CD4-positive, alpha-beta memory T cell (primary cell): ENCODE measurements around the gene EPHB1. TPM values are rescaled to one million over a fixed set of nuclear protein-coding genes. Genes with fewer than 3 reads are reported as not detected.
"Not testable (repeated sequence)": the region's sequence is repeated elsewhere in the genome, so short reads cannot be mapped to it uniquely, and the experiment has no call there.

ENCODE experiments used
- CTCF ChIA-PET: fragments of 350-600 bp; sonication (Branson Sonifier 250); formaldehyde crosslinking; loops from one replicate; lab custom pipeline; 2021; ENCODE audit warnings: inconsistent platforms; ENCODE audit not compliant: partially characterized antibody; lab: Charles Lee
- POLR2A ChIA-PET: fragments of 350-600 bp; sonication (Branson Sonifier 250); formaldehyde crosslinking; loops from one replicate; lab custom pipeline; 2021; ENCODE audit not compliant: partially characterized antibody; lab: Charles Lee
- DNase-seq, 5 donors: peaks; one replicate each; pipeline versions ENCODE4 v3.0.0 to v3.0.0-alpha.2; 2020 to 2022; ENCODE audit warnings: mixed read lengths in 1 of 5
- H3K27ac ChIP-seq: one replicate; pipeline ENCODE4 v1.7.0; 2013; ENCODE audit warnings: low read depth, low read length
- H3K27me3 ChIP-seq: 2 replicates; pipeline ENCODE4 v1.7.0; 2013; ENCODE audit warnings: mild to moderate bottlenecking, low read length, moderate library complexity; ENCODE audit not compliant: insufficient read depth
- H3K36me3 ChIP-seq: 2 replicates; pipeline ENCODE4 v1.7.0; 2013; ENCODE audit warnings: mild to moderate bottlenecking, low read length, moderate library complexity; ENCODE audit not compliant: insufficient read depth
- H3K4me1 ChIP-seq: 2 replicates; pipeline ENCODE4 v1.7.0; 2013; ENCODE audit warnings: mild to moderate bottlenecking, low read length, moderate library complexity; ENCODE audit not compliant: insufficient read depth
- H3K4me3 ChIP-seq, 2 donors: one replicate each; pipeline ENCODE4 v1.7.0; 2013; ENCODE audit warnings: low read length in 2 of 2, mild to moderate bottlenecking in 1 of 2
- H3K9me3 ChIP-seq, 2 donors: one replicate each; pipeline ENCODE4 v1.7.0; 2013; ENCODE audit warnings: low read length in 2 of 2, control low read depth in 1 of 2; ENCODE audit not compliant: control insufficient read depth in 1 of 2
- H3K27ac Mint-ChIP-seq, 7 donors: one replicate each; pipeline ENCODE4 v1.8.0; 2020 to 2021; ENCODE audit warnings: mixed read lengths in 7 of 7, mild to moderate bottlenecking in 6 of 7, inconsistent platforms in 3 of 7, moderate library complexity in 3 of 7
- H3K27me3 Mint-ChIP-seq, 2 donors: one replicate each; pipeline ENCODE4 v1.8.0; 2020 to 2021; ENCODE audit warnings: mixed read lengths in 2 of 2
- H3K36me3 Mint-ChIP-seq, 2 donors: one replicate each; pipeline ENCODE4 v1.8.0; 2020 to 2021; ENCODE audit warnings: mixed read lengths in 2 of 2, inconsistent platforms in 1 of 2, mild to moderate bottlenecking in 1 of 2
- H3K4me1 Mint-ChIP-seq, 4 donors: one replicate each; pipeline ENCODE4 v1.8.0; 2020 to 2021; ENCODE audit warnings: mixed read lengths in 4 of 4, mild to moderate bottlenecking in 1 of 4
- H3K4me3 Mint-ChIP-seq, 8 donors: one replicate each; pipeline ENCODE4 v1.8.0; 2020 to 2021; ENCODE audit warnings: mixed read lengths in 8 of 8, mild to moderate bottlenecking in 7 of 8, moderate library complexity in 6 of 8, inconsistent platforms in 3 of 8
- H3K9me3 Mint-ChIP-seq, 8 donors: one replicate each; pipeline ENCODE4 v1.8.0; 2020 to 2021; ENCODE audit warnings: mixed read lengths in 8 of 8, mild to moderate bottlenecking in 5 of 8, inconsistent platforms in 3 of 8, moderate library complexity in 1 of 8
- intact Hi-C: fragments of 100-400 bp; cut with micrococcal nuclease; formaldehyde crosslinking; loops from one replicate; pipeline ENCODE4 v1.15.1; 2023
- polyA plus RNA-seq, 2 donors: library from polyadenylated mRNA; unstranded; fragments of 300-500 nt; fragmentation: Illumina TruSeq; gene quantifications; one replicate each; pipeline ENCODE4 v1.2.3, GENCODE V29; 2021
- total RNA-seq, 2 experiments: library from RNA; stranded (reverse); gene quantifications; one replicate each; pipeline ENCODE4 v1.2.3, GENCODE V29; 2021

Gene EPHB1
- total and polyA plus RNA-seq, 4 experiments from 2014 or later: 0.30 to 0.69 (median 0.43) TPM; not detected in 1

DNA sequence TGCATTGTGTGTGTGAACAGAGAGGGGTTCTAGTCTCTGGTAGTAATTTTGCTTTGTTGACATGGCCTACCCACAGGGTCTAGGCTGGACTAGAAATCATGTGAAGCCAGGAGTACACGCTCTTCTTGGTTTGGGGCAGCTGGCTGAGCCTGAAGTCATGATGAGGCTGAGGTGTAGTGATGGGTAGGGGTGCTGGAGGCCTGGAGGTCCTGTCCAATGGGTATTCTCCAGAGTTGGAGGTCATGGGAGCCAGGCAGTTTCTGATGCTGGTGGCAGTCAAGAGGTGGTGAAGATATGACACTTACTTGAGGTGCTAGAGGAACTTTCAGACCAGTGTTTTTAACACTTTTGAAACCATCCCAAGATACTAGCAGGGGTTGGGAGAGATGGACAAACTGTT, 18.5 kb upstream of the EPHB1 start:
- Mint-ChIP-seq H3K27me3 (no peaks in the 10 kb centered on the region), H3K36me3 (no peaks in the 10 kb centered on the region), H3K4me1 (peaks cover 0 to 4% (median 3%) of the 10 kb centered on the region in 4 donors), H3K9me3 (no peaks in the 10 kb centered on the region), H3K27ac (no peak overlapping the region), H3K4me3 (no peak overlapping the region)
- H3K4me1 ChIP-seq: peaks cover 3% of the 10 kb centered on the region
- no peaks in the 10 kb centered on the region for H3K9me3 ChIP-seq
- no peak overlapping the region for H3K4me3 ChIP-seq
- no peak overlapping the region for H3K27ac ChIP-seq
- no peak for DNase-seq
- POLR2A ChIA-PET: no interaction called here
- intact Hi-C loops: no loop called here
- H3K27me3 ChIP-seq: no peaks in the 10 kb centered on the region
- CTCF ChIA-PET: no interaction called here
- no peaks in the 10 kb centered on the region for H3K36me3 ChIP-seq

DNA sequence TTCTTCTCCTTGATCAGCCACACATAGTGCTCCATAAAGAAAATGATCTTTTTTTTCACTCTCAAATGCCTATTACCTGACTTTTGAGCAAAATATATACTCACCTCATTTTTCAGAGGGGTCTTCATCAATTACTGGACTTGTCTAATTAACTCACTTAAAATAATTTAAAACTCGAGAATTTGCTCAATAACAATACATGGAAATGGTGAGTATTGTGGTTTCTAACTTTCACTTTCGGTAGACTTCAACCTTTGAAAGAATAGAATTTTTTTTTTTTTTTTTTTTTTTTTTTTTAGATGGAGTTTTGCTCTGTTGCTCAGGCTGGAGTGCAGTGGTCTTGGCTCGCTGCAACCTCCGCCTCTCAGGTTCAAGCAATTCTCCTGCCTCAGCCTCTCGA, 17.7 kb upstream of the EPHB1 start:
- Mint-ChIP-seq H3K36me3 (no peaks in the 10 kb centered on the region), H3K4me3 (no peak overlapping the region), H3K27me3 (peaks cover 0 to 2% of the 10 kb centered on the region in 2 donors), H3K4me1 (peaks cover 0 to 4% (median 3%) of the 10 kb centered on the region in 4 donors), H3K9me3 (no peaks in the 10 kb centered on the region), H3K27ac (no peak overlapping the region)
- Histone ChIP-seq H3K27me3 (no peaks in the 10 kb centered on the region), H3K9me3 (no peaks in the 10 kb centered on the region), H3K36me3 (no peaks in the 10 kb centered on the region), H3K4me3 (no peak overlapping the region), H3K27ac (no peak overlapping the region), H3K4me1 (peaks cover 3% of the 10 kb centered on the region)
- DNase-seq: no peak
- ChIA-PET CTCF (no interaction called here), POLR2A (no interaction called here)
- intact Hi-C loops: no loop called here

- H3K9me3 ChIP-seq, CTCF ChIA-PET, H3K27ac ChIP-seq, H3K4me1 ChIP-seq, intact Hi-C loops, POLR2A ChIA-PET, H3K4me3 ChIP-seq, H3K36me3 Mint-ChIP-seq, H3K27me3 ChIP-seq, H3K4me1 Mint-ChIP-seq, H3K36me3 ChIP-seq, H3K27ac Mint-ChIP-seq, DNase-seq, H3K4me3 Mint-ChIP-seq, H3K9me3 Mint-ChIP-seq: not testable (repeated sequence)
- peaks cover 17 to 21% of the 10 kb centered on the region in 2 donors for H3K27me3 Mint-ChIP-seq
Measured at GRCh38 chr3:134788283-134788682, 6.8 kb upstream of the EPHB1 start.

- Histone ChIP-seq H3K27me3 (no peaks in the 10 kb centered on the region), H3K27ac (no peak overlapping the region), H3K36me3 (no peaks in the 10 kb centered on the region), H3K9me3 (no peaks in the 10 kb centered on the region), H3K4me3 (no peak overlapping the region), H3K4me1 (no peaks in the 10 kb centered on the region)
- peaks cover 26 to 28% of the 10 kb centered on the region in 2 donors for H3K27me3 Mint-ChIP-seq
- CTCF ChIA-PET: interaction anchor here (1.4 to 2.0 kb wide), 3 partner anchors 8 to 13 kb away, joined by 4 read pairs; no protein-coding TSS in a partner anchor
- POLR2A ChIA-PET: no interaction called here
- H3K27ac Mint-ChIP-seq: no peak overlapping the region
- no peak overlapping the region for H3K4me3 Mint-ChIP-seq
- H3K9me3 Mint-ChIP-seq: peaks cover 0 to 8% (median under 1%) of the 10 kb centered on the region in 8 donors
- DNase-seq: no peak
- H3K36me3 Mint-ChIP-seq: no peaks in the 10 kb centered on the region
- intact Hi-C loops: no loop called here
- peaks cover 3 to 7% (median 6%) of the 10 kb centered on the region in 4 donors for H3K4me1 Mint-ChIP-seq
Measured at GRCh38 chr3:134790065-134790464, 5.0 kb upstream of the EPHB1 start.

GRCh38 chr3:134791992-134792391, 3.1 kb upstream of the EPHB1 start:
- peaks cover 29 to 30% of the 10 kb centered on the region in 2 donors for H3K27me3 Mint-ChIP-seq
- Histone ChIP-seq H3K4me3 (no peak overlapping the region), H3K27me3 (no peaks in the 10 kb centered on the region), H3K36me3 (no peaks in the 10 kb centered on the region), H3K4me1 (no peaks in the 10 kb centered on the region), H3K9me3 (no peaks in the 10 kb centered on the region), H3K27ac (no peak overlapping the region)
- no peak overlapping the region for H3K27ac Mint-ChIP-seq
- POLR2A ChIA-PET: no interaction called here
- peaks cover 6 to 13% (median 9%) of the 10 kb centered on the region in 4 donors for H3K4me1 Mint-ChIP-seq
- peaks cover 0 to 8% (median under 1%) of the 10 kb centered on the region in 8 donors for H3K9me3 Mint-ChIP-seq
- no peak overlapping the region for H3K4me3 Mint-ChIP-seq
- intact Hi-C loops: no loop called here
- CTCF ChIA-PET: no interaction called here
- no peak for DNase-seq
- no peaks in the 10 kb centered on the region for H3K36me3 Mint-ChIP-seq

- peaks cover 7 to 17% (median 11%) of the 10 kb centered on the region in 4 donors for H3K4me1 Mint-ChIP-seq
Measured at GRCh38 chr3:134792700-134793099, 2.4 kb upstream of the EPHB1 start.

GRCh38 chr3:134793562-134793961, 1.5 kb upstream of the EPHB1 start:
- peak overlapping the region in 1 of 8 donors; percentile 32 for H3K4me3 Mint-ChIP-seq
- H3K4me1 ChIP-seq: no peaks in the 10 kb centered on the region
- no peak overlapping the region for H3K27ac ChIP-seq
- H3K9me3 Mint-ChIP-seq: no peaks in the 10 kb centered on the region
- H3K27me3 ChIP-seq: no peaks in the 10 kb centered on the region
- ChIA-PET POLR2A (no interaction called here), CTCF (no interaction called here)
- H3K36me3 ChIP-seq: no peaks in the 10 kb centered on the region
- peaks cover 7 to 17% (median 11%) of the 10 kb centered on the region in 4 donors for H3K4me1 Mint-ChIP-seq
- no peaks in the 10 kb centered on the region for H3K9me3 ChIP-seq
- intact Hi-C loops: no loop called here
- H3K4me3 ChIP-seq: no peak overlapping the region
- DNase-seq: no peak
- no peaks in the 10 kb centered on the region for H3K36me3 Mint-ChIP-seq
- no peak overlapping the region for H3K27ac Mint-ChIP-seq
- H3K27me3 Mint-ChIP-seq: peaks cover 33 to 34% of the 10 kb centered on the region in 2 donors

More at GRCh38 chr3:134792700-134793099, 2.4 kb upstream of the EPHB1 start:
- DNase-seq: no peak
- no peak overlapping the region for H3K4me3 Mint-ChIP-seq
- no peaks in the 10 kb centered on the region for H3K9me3 ChIP-seq
- no peak overlapping the region for H3K4me3 ChIP-seq
- H3K27ac Mint-ChIP-seq: no peak overlapping the region
- CTCF ChIA-PET: interaction anchor here (0.8 kb wide), 1 partner anchor 11 kb away, joined by 3 read pairs; no protein-coding TSS in a partner anchor
- POLR2A ChIA-PET: no interaction called here
- H3K27ac ChIP-seq: no peak overlapping the region
- no peaks in the 10 kb centered on the region for H3K36me3 Mint-ChIP-seq
- H3K9me3 Mint-ChIP-seq: peaks cover 0 to 2% (median under 1%) of the 10 kb centered on the region in 8 donors
- peaks cover 31 to 32% of the 10 kb centered on the region in 2 donors for H3K27me3 Mint-ChIP-seq
- no peaks in the 10 kb centered on the region for H3K4me1 ChIP-seq
- H3K27me3 ChIP-seq: no peaks in the 10 kb centered on the region
- intact Hi-C loops: no loop called here
- H3K36me3 ChIP-seq: no peaks in the 10 kb centered on the region
